Liver (tissue), 9 donors: ENCODE results near the gene TAF3. TPM values are rescaled to one million over a fixed set of nuclear protein-coding genes. Genes with fewer than 3 reads are reported as not detected.

Experiments
- DNase-seq: peaks from one replicate; pipeline ENCODE4 v3.0.0-alpha.2; 2017; ENCODE audit warnings: low spot score
- H3K27ac ChIP-seq, 2 donors: one replicate each; pipeline ENCODE4 v1.7.0; 2013; ENCODE audit warnings: inconsistent platforms in 2 of 2, low read length in 2 of 2, control low read depth in 1 of 2, low read depth in 1 of 2, mild to moderate bottlenecking in 1 of 2
- H3K27me3 ChIP-seq, 4 donors: one replicate each; pipeline versions ENCODE4 v1.6.1 to v1.7.0; 2013; ENCODE audit warnings: low read length in 3 of 4, inconsistent platforms in 1 of 4, mild to moderate bottlenecking in 1 of 4, moderate library complexity in 1 of 4; ENCODE audit not compliant: control insufficient read depth in 4 of 4, insufficient read depth in 4 of 4
- H3K36me3 ChIP-seq, 4 donors: one replicate each; pipeline versions ENCODE4 v1.6.1 to v1.7.0; 2013; ENCODE audit warnings: low read length in 3 of 4, mild to moderate bottlenecking in 3 of 4, low read depth in 1 of 4, moderate library complexity in 1 of 4; ENCODE audit not compliant: control insufficient read depth in 4 of 4, insufficient read depth in 3 of 4
- H3K4me1 ChIP-seq, 4 donors: one replicate each; pipeline versions ENCODE4 v1.6.1 to v1.7.0; 2013; ENCODE audit warnings: low read length in 3 of 4, mild to moderate bottlenecking in 3 of 4, moderate library complexity in 1 of 4; ENCODE audit not compliant: control insufficient read depth in 4 of 4, insufficient read depth in 4 of 4
- H3K4me3 ChIP-seq, 3 donors: one replicate each; pipeline versions ENCODE4 v1.6.1 to v1.7.0; 2013; ENCODE audit warnings: low read length in 3 of 3, control low read depth in 1 of 3, low read depth in 1 of 3, mild to moderate bottlenecking in 1 of 3
- H3K9ac ChIP-seq, 2 donors: one replicate each; pipeline ENCODE4 v1.7.0; 2013; ENCODE audit warnings: low read length in 2 of 2, mild to moderate bottlenecking in 2 of 2, moderate library complexity in 2 of 2, control low read depth in 1 of 2, low read depth in 1 of 2
- H3K9me3 ChIP-seq, 4 donors: one replicate each; pipeline versions ENCODE4 v1.6.1 to v1.7.0; 2013; ENCODE audit warnings: low read length in 3 of 4; ENCODE audit not compliant: control insufficient read depth in 4 of 4
- EGR1 ChIP-seq, 2 donors: IDR thresholded peaks; 2 replicates each; pipeline ENCODE4 v1.6.1; 2016 to 2018; ENCODE audit warnings: antibody characterized with exemption in 2 of 2, low read depth in 2 of 2
- GABPA ChIP-seq, 2 donors: IDR thresholded peaks in 1 of 2; conservative IDR thresholded peaks in 1 of 2; 2 replicates each; pipeline ENCODE4 v1.6.1; 2016; ENCODE audit warnings: antibody characterized with exemption in 2 of 2, mild to moderate bottlenecking in 1 of 2, moderate library complexity in 1 of 2
- HNF4A ChIP-seq, 2 donors: conservative IDR thresholded peaks; 2 replicates each; pipeline ENCODE4 v1.6.1; 2016; ENCODE audit warnings: antibody characterized with exemption in 2 of 2, mild to moderate bottlenecking in 2 of 2
- HNF4G ChIP-seq: IDR thresholded peaks from 2 replicates; pipeline ENCODE4 v1.6.1; 2016; ENCODE audit warnings: antibody characterized with exemption
- JUND ChIP-seq, 2 donors: IDR thresholded peaks; 2 replicates each; pipeline ENCODE4 v1.6.1; 2016; ENCODE audit warnings: antibody characterized with exemption in 2 of 2
- MAX ChIP-seq: IDR thresholded peaks from 2 replicates; pipeline ENCODE4 v1.6.1; 2016; ENCODE audit warnings: antibody characterized with exemption
- RAD21 ChIP-seq, 2 donors: IDR thresholded peaks; 2 replicates each; pipeline ENCODE4 v1.6.1; 2016; ENCODE audit warnings: antibody characterized with exemption in 2 of 2, mild to moderate bottlenecking in 2 of 2
- REST ChIP-seq: IDR thresholded peaks from 2 replicates; pipeline ENCODE4 v1.6.1; 2016; ENCODE audit warnings: antibody characterized with exemption, mild to moderate bottlenecking
- RXRA ChIP-seq, 2 donors: IDR thresholded peaks; 2 replicates each; pipeline ENCODE4 v1.6.1; 2017 to 2018; ENCODE audit warnings: antibody characterized with exemption in 2 of 2, mild to moderate bottlenecking in 1 of 2
- SP1 ChIP-seq: IDR thresholded peaks from 2 replicates; pipeline ENCODE4 v1.6.1; 2018; ENCODE audit warnings: antibody characterized with exemption, mild to moderate bottlenecking
- TAF1 ChIP-seq: conservative IDR thresholded peaks from 2 replicates; pipeline ENCODE4 v1.6.1; 2016; ENCODE audit warnings: antibody characterized with exemption, mild to moderate bottlenecking
- YY1 ChIP-seq: IDR thresholded peaks from 2 replicates; pipeline ENCODE4 v1.6.1; 2016; ENCODE audit warnings: antibody characterized with exemption, mild to moderate bottlenecking
- ZBTB33 ChIP-seq: IDR thresholded peaks from 2 replicates; pipeline ENCODE4 v1.6.1; 2016; ENCODE audit warnings: antibody characterized with exemption
- WGBS: extraction: QIAGEN DNeasy Blood & Tissue Kit; methylation state at CpG from one replicate; pipeline ENCODE4 v1.1.7; 2013; 5-methylcytosine and 5-hydroxymethylcytosine counted together
- polyA plus RNA-seq, 2 donors: library from polyadenylated mRNA; stranded (reverse) in 1 of 2; unstranded in 1 of 2; fragments of 200-250 nt in 1 of 2; fragments of >200 nt in 1 of 2; fragmentation: Nextera tagmentation in 1 of 2; extraction: Ambion mirVana in 1 of 2; gene quantifications; one replicate each; pipeline versions ENCODE4 v1.2.1 to v1.2.3, GENCODE V29; 2013 to 2015
- total RNA-seq, 2 donors: library from RNA; depleted of rRNA; stranded (reverse); fragments of >200 nt; gene quantifications; one replicate each; pipeline ENCODE4 v1.2.3, GENCODE V29; 2014
- donor health status: healthy.
- donor health status: healthy.
- donor health status: healthy.
- donor health status: healthy.
- donor health status: healthy.

Gene TAF3
- total and polyA plus RNA-seq, 4 donors: 1.5 to 3.6 (median 1.9) TPM

- H3K9me3 ChIP-seq: no peaks in the 10 kb centered on the region
- no peak overlapping the region for H3K4me3 ChIP-seq
- H3K4me1 ChIP-seq: no peaks in the 10 kb centered on the region
- no peak overlapping the region for H3K9ac ChIP-seq
- TF ChIP-seq ZBTB33: no peak
- WGBS: 97% methylated on average over 3 of the region's 3 CpGs
- H3K36me3 ChIP-seq: no peaks in the 10 kb centered on the region
- no peaks in the 10 kb centered on the region for H3K27me3 ChIP-seq
- no peak for DNase-seq
- no peak overlapping the region for H3K27ac ChIP-seq
These were observed 134.0 kb downstream of the TAF3 start for GRCh38 chr10:7952266-7952665.

- Histone ChIP-seq H3K4me1 (no peaks in the 10 kb centered on the region), H3K9me3 (no peaks in the 10 kb centered on the region), H3K4me3 (no peak overlapping the region), H3K27me3 (no peaks in the 10 kb centered on the region), H3K9ac (no peak overlapping the region), H3K36me3 (no peaks in the 10 kb centered on the region), H3K27ac (no peak overlapping the region)
- WGBS: 79% methylated on average over 4 of the region's 4 CpGs
- DNase-seq: no peak
- TF ChIP-seq SP1 (no peak), YY1 (no peak), JUND (IDR thresholded peaks at IDR 0.05) (no peak), ZBTB33 (no peak), RAD21 (IDR thresholded peaks at IDR 0.05) (no peak), TAF1 (no peak), MAX (no peak), EGR1 (IDR thresholded peaks at IDR 0.05; ENCODE audit: low read depth in 2 of 2) (no peak), HNF4A (conservative IDR thresholded peaks at IDR 0.05) (no peak)
These were observed 135.1 kb downstream of the TAF3 start for GRCh38 chr10:7953447-7953846.

- H3K27me3 ChIP-seq: no peaks in the 10 kb centered on the region
- no peaks in the 10 kb centered on the region for H3K9me3 ChIP-seq
- no peak overlapping the region for H3K9ac ChIP-seq
- no peaks in the 10 kb centered on the region for H3K4me1 ChIP-seq
- H3K36me3 ChIP-seq: no peaks in the 10 kb centered on the region
- 85% methylated on average over 1 of the region's 1 CpG for WGBS
- H3K27ac ChIP-seq: no peak overlapping the region
- DNase-seq: no peak
- TF ChIP-seq JUND (IDR thresholded peaks at IDR 0.05): no peak
- H3K4me3 ChIP-seq: no peak overlapping the region
These were observed 137.1 kb downstream of the TAF3 start for GRCh38 chr10:7955446-7955845.

GRCh38 chr10:7956508-7956907 is 138.2 kb downstream of the TAF3 start:
- no peak for DNase-seq
- no peak overlapping the region for H3K9ac ChIP-seq
- no peaks in the 10 kb centered on the region for H3K4me1 ChIP-seq
- TF ChIP-seq REST (no peak), HNF4A (conservative IDR thresholded peaks at IDR 0.05) (no peak), RXRA (IDR thresholded peaks at IDR 0.05) (no peak), GABPA (IDR thresholded peaks at IDR 0.05 in 1 of 2, conservative IDR thresholded peaks at IDR 0.05 in 1 of 2) (no peak), ZBTB33 (no peak), MAX (no peak), HNF4G (no peak)

More at GRCh38 chr10:7956508-7956907, 138.2 kb downstream of the TAF3 start:
- Histone ChIP-seq H3K4me3 (no peak overlapping the region), H3K27ac (no peak overlapping the region), H3K27me3 (no peaks in the 10 kb centered on the region), H3K9me3 (no peaks in the 10 kb centered on the region), H3K36me3 (no peaks in the 10 kb centered on the region)
